ENCODE data around the gene ATP6V1D. TPM values are rescaled to one million over a fixed set of nuclear protein-coding genes. Genes with fewer than 3 reads are reported as not detected.

The ATP6V1D gene
- total and polyA plus RNA-seq, 2 of the 8 experiments (the other 6 are each of a cell fraction or from before 2014, with no cell fraction given) = 45.1 to 76.3 TPM

DNA sequence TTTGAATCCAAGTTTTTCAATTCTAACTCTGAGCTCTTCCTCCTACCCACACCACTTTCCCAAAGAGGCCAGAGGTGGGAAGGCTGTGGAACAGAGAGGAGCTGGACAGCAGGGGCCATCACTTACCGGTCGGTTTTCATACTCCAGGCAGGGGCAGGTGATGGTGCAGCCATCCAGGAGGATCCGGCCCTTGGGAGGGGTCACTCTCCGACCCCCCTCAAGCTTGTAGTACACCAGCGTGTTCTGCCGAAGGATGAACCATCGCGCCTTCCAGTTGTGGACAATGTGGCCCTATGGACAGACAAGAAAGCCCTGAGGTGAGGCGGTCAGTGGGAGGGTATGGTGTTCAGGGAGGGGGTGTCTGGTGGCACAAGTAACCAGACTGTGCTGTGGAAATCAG lies 37.9 kb upstream of the ATP6V1D start:
- no peak overlapping the region for H3K14ac ChIP-seq (ENCODE audit: insufficient read length)
- no peak overlapping the region for H3K9ac ChIP-seq (replicated peaks in 1 of 4; ENCODE audit: extremely low read depth in 1 of 4, low read depth in 3 of 4, low read length in 3 of 4)
- H3K4ac ChIP-seq (replicated peaks; ENCODE audit: insufficient read length, low read depth, low read length) = no peak overlapping the region
- 0 out of 2 replicates have a peak overlapping the region, but pooled peaks have one; percentile 81 for H2BK12ac ChIP-seq (ENCODE audit: low read depth, low read length)
- no peak overlapping the region for H2BK120ac ChIP-seq (replicated peaks; ENCODE audit: low read depth, low read length)
- H4K20me1 ChIP-seq (replicated peaks in 1 of 2; ENCODE audit: control insufficient read depth in 1 of 2, insufficient read depth in 2 of 2, low read length in 2 of 2) = no peaks in the 10 kb centered on the region
- H2BK15ac ChIP-seq (ENCODE audit: low read length) = no peak overlapping the region
- no peak overlapping the region; the same call in 1 of the 2 replicates for H4K8ac ChIP-seq (ENCODE audit: extremely low read depth, insufficient read depth, low read length)
- no peak overlapping the region for H3K27ac ChIP-seq (ENCODE audit: low read depth, low read length)
- H2AK5ac ChIP-seq (ENCODE audit: low read depth, low read length) = no peak overlapping the region
- H3K79me1 ChIP-seq (ENCODE audit: low read depth, low read length) = no peaks in the 10 kb centered on the region
- no peak for FAIRE-seq
- H3K23me2 ChIP-seq (ENCODE audit: low read depth, low read length) = no peaks in the 10 kb centered on the region
- no peak overlapping the region for H3K4me3 ChIP-seq (ENCODE audit: extremely low read depth in 1 of 4, insufficient read depth in 2 of 4, low read depth in 3 of 4, low read length in 4 of 4)
- H3K23ac ChIP-seq (ENCODE audit: insufficient read length) = no peak overlapping the region
- H3K18ac ChIP-seq (ENCODE audit: extremely low read depth, low read length) = no peak overlapping the region
- WGBS, 2 experiments (ENCODE audit: extremely low coverage in 1 of 2, insufficient coverage in 1 of 2, insufficient read length in 1 of 2, insufficient replicate concordance in 2 of 2, low coverage in 1 of 2, low lambda C conversion rate in 2 of 2, missing lambda C conversion rate in 1 of 2) = 91% methylated on average over 9 of the region's 9 CpGs; no CpG with 5 or more reads in 1 of the 2 experiments
- H4K5ac ChIP-seq (ENCODE audit: insufficient read length, low read depth, low read length) = no peak overlapping the region
- no peak overlapping the region; the same call in 1 of the 2 replicates for H2AFZ ChIP-seq (ENCODE audit: low read length)
- DNase-seq (ENCODE audit: low read depth in 1 of 2, low spot score in 2 of 2) = no peak
- H2BK5ac ChIP-seq (ENCODE audit: low read depth, low read length) = no peak overlapping the region
- CTCF ChIA-PET (ENCODE audit: partially characterized antibody) = interaction anchor here (0.6 to 1.5 kb wide), 3 partner anchors 38 to 303 kb away, joined by 3 to 5 read pairs (median 4); partner anchors contain the start of genes ATP6V1D and EIF2S1
- no peaks in the 10 kb centered on the region for H3K27me3 ChIP-seq (replicated peaks in 1 of 4; ENCODE audit: control insufficient read depth in 3 of 4, extremely low read depth in 1 of 4, insufficient read depth in 3 of 4, low read length in 3 of 4)
- H3K4me2 ChIP-seq (ENCODE audit: insufficient read depth in 1 of 2, low read depth in 2 of 2, low read length in 2 of 2) = no peak overlapping the region
- no peak overlapping the region for H3K56ac ChIP-seq (replicated peaks; ENCODE audit: insufficient read length, low read depth, low read length)
- POLR2A ChIA-PET (ENCODE audit: partially characterized antibody) = interaction anchor here (0.8 kb wide), 1 partner anchor 10 kb away, joined by 3 read pairs; no protein-coding TSS in a partner anchor
- H2BK20ac ChIP-seq (ENCODE audit: low read length) = no peak overlapping the region
- no peaks in the 10 kb centered on the region; a peak in 1 of 7 replicates for H3K4me1 ChIP-seq (replicated peaks in 1 of 4; ENCODE audit: control insufficient read depth in 3 of 4, insufficient read depth in 4 of 4, low read length in 3 of 4)
- no peaks in the 10 kb centered on the region for H3K36me3 ChIP-seq (ENCODE audit: control insufficient read depth in 2 of 4, insufficient read depth in 4 of 4, low read length in 3 of 4)
- H4K91ac ChIP-seq (replicated peaks; ENCODE audit: insufficient read length, low read length) = no peak overlapping the region
- no peaks in the 10 kb centered on the region for H3K79me2 ChIP-seq (ENCODE audit: control insufficient read depth in 1 of 2, insufficient read depth in 2 of 2, low read length in 2 of 2)
- no peaks in the 10 kb centered on the region for H3K9me3 ChIP-seq (ENCODE audit: insufficient read depth in 2 of 2, low read depth in 1 of 2, low read length in 1 of 2)
- TF ChIP-seq NANOG (IDR thresholded peaks at IDR 0.05; ENCODE audit: insufficient read depth, low read depth, low read length, poor library complexity, severe bottlenecking) (no peak), TAF1 (IDR thresholded peaks at IDR 0.05; ENCODE audit: low read depth, low read length) (no peak), KDM5A (IDR thresholded peaks at IDR 0.05; ENCODE audit: low read length) (no peak), SIRT6 (IDR thresholded peaks at IDR 0.05; ENCODE audit: low read length) (no peak), GABPA (IDR thresholded peaks at IDR 0.05; ENCODE audit: borderline replicate concordance, insufficient read depth, low read length) (no peak), SIN3A (conservative IDR thresholded peaks at IDR 0.05 in 1 of 2, IDR thresholded peaks at IDR 0.05 in 1 of 2; ENCODE audit: low read depth in 1 of 2, low read length in 2 of 2) (no peak), EGR1 (IDR thresholded peaks at IDR 0.05; ENCODE audit: borderline replicate concordance, low read depth, low read length) (no peak), SP1 (IDR thresholded peaks at IDR 0.05; ENCODE audit: low read depth, low read length) (no peak), HDAC6 (IDR thresholded peaks at IDR 0.05; ENCODE audit: low read depth, low read length) (no peak), BCL11A (IDR thresholded peaks at IDR 0.05; ENCODE audit: low read depth in 2 of 2, low read length in 2 of 2) (no peak), SAP30 (IDR thresholded peaks at IDR 0.05; ENCODE audit: insufficient read depth, insufficient replicate concordance, low read length) (no peak), GTF2F1 (IDR thresholded peaks at IDR 0.05; ENCODE audit: borderline replicate concordance, low read depth, low read length) (no peak)
- TF ChIP-seq, protein P1, sequence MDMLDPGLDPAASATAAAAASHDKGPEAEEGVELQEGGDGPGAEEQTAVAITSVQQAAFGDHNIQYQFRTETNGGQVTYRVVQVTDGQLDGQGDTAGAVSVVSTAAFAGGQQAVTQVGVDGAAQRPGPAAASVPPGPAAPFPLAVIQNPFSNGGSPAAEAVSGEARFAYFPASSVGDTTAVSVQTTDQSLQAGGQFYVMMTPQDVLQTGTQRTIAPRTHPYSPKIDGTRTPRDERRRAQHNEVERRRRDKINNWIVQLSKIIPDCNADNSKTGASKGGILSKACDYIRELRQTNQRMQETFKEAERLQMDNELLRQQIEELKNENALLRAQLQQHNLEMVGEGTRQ (IDR thresholded peaks at IDR 0.05; ENCODE audit: low read length) = no peak

Measured in H1 (cell line).